Skeletal muscle tissue (tissue), 4 donors: Measurements from ENCODE around the gene ADAMTS17. TPM values are rescaled to one million over a fixed set of nuclear protein-coding genes. Genes with fewer than 3 reads are reported as not detected.

Source experiments
- H3K27ac ChIP-seq: one replicate; pipeline ENCODE4 v1.7.0; 2013; ENCODE audit warnings: mild to moderate bottlenecking, low read depth, low read length, inconsistent platforms
- H3K27me3 ChIP-seq, 3 donors: one replicate each; pipeline ENCODE4 v1.7.0; 2013; ENCODE audit warnings: low read length in 3 of 3; ENCODE audit not compliant: control insufficient read depth in 3 of 3, insufficient read depth in 3 of 3
- H3K36me3 ChIP-seq, 3 donors: one replicate each; pipeline ENCODE4 v1.7.0; 2013; ENCODE audit warnings: low read length in 3 of 3; ENCODE audit not compliant: control insufficient read depth in 3 of 3, insufficient read depth in 3 of 3
- H3K4me1 ChIP-seq, 3 donors: one replicate each; pipeline ENCODE4 v1.7.0; 2013; ENCODE audit warnings: low read length in 3 of 3, mild to moderate bottlenecking in 3 of 3; ENCODE audit not compliant: control insufficient read depth in 3 of 3, insufficient read depth in 3 of 3
- H3K4me3 ChIP-seq, 3 donors: one replicate each; pipeline ENCODE4 v1.7.0; 2013; ENCODE audit warnings: low read length in 3 of 3
- H3K9ac ChIP-seq, 3 donors: one replicate each; pipeline ENCODE4 v1.7.0; 2013; ENCODE audit warnings: low read length in 3 of 3, mild to moderate bottlenecking in 3 of 3, moderate library complexity in 2 of 3, low read depth in 1 of 3
- H3K9me3 ChIP-seq, 3 donors: one replicate each; pipeline ENCODE4 v1.7.0; 2013; ENCODE audit warnings: low read length in 3 of 3; ENCODE audit not compliant: control insufficient read depth in 3 of 3
- total RNA-seq: library from RNA; depleted of rRNA; stranded (reverse); fragments of >200 nt; gene quantifications from one replicate; pipeline ENCODE4 v1.2.3, GENCODE V29; 2014
- donor health status: Osteomylitis.

The ADAMTS17 gene
- total RNA-seq, 1 donor from 2014 or later, result 5.7 TPM

DNA sequence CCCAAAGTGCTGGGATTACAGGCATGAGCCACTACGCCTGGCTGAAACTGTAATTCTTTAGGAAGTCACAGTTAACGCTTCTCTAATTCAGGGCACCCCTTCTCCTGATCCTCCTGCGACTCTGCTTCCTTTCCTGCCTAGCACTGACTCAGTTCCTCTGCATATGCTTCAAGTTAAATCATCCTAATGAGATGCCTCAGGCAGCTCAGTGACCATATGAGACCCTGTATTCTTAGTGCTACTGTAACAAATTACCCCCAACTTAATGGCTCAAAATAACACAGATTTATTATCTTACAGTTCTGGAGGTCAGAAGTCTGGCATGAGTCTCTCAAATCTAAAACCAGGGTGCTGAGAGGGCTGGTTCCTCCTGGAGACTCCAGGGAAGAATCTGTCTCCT is 336.8 kb downstream of the ADAMTS17 start:
- Histone ChIP-seq H3K4me1 (no peaks in the 10 kb centered on the region), H3K36me3 (no peaks in the 10 kb centered on the region), H3K9ac (no peak overlapping the region), H3K9me3 (no peaks in the 10 kb centered on the region), H3K4me3 (no peak overlapping the region), H3K27ac (no peak overlapping the region), H3K27me3 (no peaks in the 10 kb centered on the region)

GRCh38 chr15:100002787-100003536 is 338.8 kb downstream of the ADAMTS17 start:
- Histone ChIP-seq H3K4me3 (no peak overlapping the region), H3K36me3 (no peaks in the 10 kb centered on the region), H3K9me3 (no peaks in the 10 kb centered on the region), H3K27ac (no peak overlapping the region), H3K4me1 (no peaks in the 10 kb centered on the region), H3K9ac (no peak overlapping the region), H3K27me3 (no peaks in the 10 kb centered on the region)

GRCh38 chr15:100002086-100002620 is 339.6 kb downstream of the ADAMTS17 start:
- Histone ChIP-seq H3K4me1 (no peaks in the 10 kb centered on the region), H3K27ac (no peak overlapping the region), H3K4me3 (no peak overlapping the region), H3K36me3 (peaks cover 0 to 2% (median 0%) of the 10 kb centered on the region in 3 donors), H3K9ac (no peak overlapping the region), H3K27me3 (no peaks in the 10 kb centered on the region), H3K9me3 (no peaks in the 10 kb centered on the region)

DNA sequence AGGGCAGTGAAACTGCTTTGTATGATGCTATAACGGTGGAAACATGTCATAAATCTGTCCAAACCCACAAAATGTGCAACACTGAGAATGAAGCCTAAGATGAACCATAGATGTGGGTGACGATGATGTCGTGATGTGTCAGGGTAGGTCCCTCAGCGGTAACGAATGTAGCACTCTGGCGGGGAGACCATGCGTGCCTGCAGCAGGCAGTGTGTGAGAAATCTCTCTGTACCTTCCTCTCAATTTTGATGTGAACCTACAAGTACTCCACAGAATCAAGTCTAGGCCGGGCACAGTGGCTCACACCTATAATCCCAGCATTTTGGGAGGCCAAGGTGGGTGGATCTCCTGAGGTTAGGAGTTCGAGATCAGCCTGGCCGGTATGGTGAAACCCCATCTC is 340.4 kb downstream of the ADAMTS17 start:
- H3K9me3 ChIP-seq, result no peaks in the 10 kb centered on the region
- no peaks in the 10 kb centered on the region for H3K27me3 ChIP-seq
- H3K27ac ChIP-seq, result no peak overlapping the region
- H3K4me1 ChIP-seq, result no peaks in the 10 kb centered on the region
- no peak overlapping the region for H3K4me3 ChIP-seq
- peaks cover 0 to 3% (median 0%) of the 10 kb centered on the region in 3 donors for H3K36me3 ChIP-seq
- no peak overlapping the region for H3K9ac ChIP-seq

- Histone ChIP-seq H3K27ac (no peak overlapping the region), H3K9me3 (no peaks in the 10 kb centered on the region), H3K27me3 (no peaks in the 10 kb centered on the region), H3K36me3 (peaks cover 0 to 3% (median 0%) of the 10 kb centered on the region in 3 donors), H3K9ac (no peak overlapping the region), H3K4me3 (no peak overlapping the region), H3K4me1 (no peaks in the 10 kb centered on the region)
Measured at GRCh38 chr15:99999282-100000070, 342.3 kb downstream of the ADAMTS17 start.

DNA sequence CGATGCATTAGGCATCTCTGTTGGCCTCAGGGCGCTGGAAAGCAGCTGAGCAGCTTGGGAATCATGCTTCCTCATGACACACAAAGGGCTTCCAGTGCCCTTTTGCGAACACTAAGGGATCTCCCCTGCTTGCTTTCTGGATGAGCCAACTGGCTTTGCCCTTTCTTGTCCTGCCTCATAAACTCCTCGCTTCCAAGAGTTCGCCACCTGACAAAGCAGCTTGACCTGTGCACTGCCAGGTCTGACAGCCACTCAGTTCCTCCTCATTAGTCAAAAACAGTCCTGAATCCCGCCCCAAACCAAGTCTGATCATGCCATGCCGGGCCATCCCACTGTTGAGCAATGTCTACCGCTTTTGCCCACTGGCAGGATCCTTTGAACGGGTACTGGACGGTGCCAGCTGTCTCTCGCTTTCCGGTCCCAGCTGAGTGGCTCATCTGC is 343.1 kb downstream of the ADAMTS17 start:
- Histone ChIP-seq H3K9ac (no peak overlapping the region), H3K27me3 (no peaks in the 10 kb centered on the region), H3K4me1 (no peaks in the 10 kb centered on the region), H3K4me3 (no peak overlapping the region), H3K27ac (no peak overlapping the region), H3K36me3 (peaks cover 0 to 3% (median 0%) of the 10 kb centered on the region in 3 donors), H3K9me3 (no peaks in the 10 kb centered on the region)

DNA sequence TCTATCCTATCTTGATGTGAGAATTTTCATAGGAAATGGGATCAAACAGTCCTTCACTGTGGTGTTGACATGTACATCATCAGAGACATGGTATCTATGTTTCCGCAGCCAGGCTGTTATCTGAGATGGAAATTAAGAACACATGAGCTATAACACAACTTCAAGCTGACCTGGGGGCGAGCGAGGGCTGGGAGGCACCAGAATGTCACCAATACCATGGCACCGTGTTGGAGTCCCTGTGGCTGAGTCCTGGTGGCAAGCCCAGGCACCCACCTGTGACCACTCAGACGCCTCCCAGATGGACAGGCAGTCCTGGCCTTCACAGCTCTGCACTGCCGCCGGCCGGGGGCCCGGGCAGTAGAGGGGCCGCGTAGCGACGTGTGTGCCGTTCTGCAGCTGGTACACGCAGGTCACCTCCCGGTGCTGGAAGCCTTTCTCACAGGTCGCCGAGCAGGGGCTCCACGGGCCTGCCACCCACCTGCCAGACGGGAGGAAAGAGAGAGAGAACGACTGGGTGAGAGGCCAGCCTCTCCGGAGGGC is 344.6 kb downstream of the ADAMTS17 start:
- H3K36me3 ChIP-seq, result peaks cover 0 to 9% (median 3%) of the 10 kb centered on the region in 3 donors
- no peak overlapping the region for H3K9ac ChIP-seq
- no peaks in the 10 kb centered on the region for H3K27me3 ChIP-seq
- H3K9me3 ChIP-seq, result no peaks in the 10 kb centered on the region
- no peak overlapping the region for H3K27ac ChIP-seq
- no peak overlapping the region for H3K4me3 ChIP-seq
- no peaks in the 10 kb centered on the region for H3K4me1 ChIP-seq

- Histone ChIP-seq H3K27me3 (no peaks in the 10 kb centered on the region), H3K4me3 (no peak overlapping the region)
Measured at GRCh38 chr15:99996660-99997059, 345.1 kb downstream of the ADAMTS17 start.

GRCh38 chr15:99995543-99995942 is 346.2 kb downstream of the ADAMTS17 start:
- H3K9me3 ChIP-seq, result no peaks in the 10 kb centered on the region
- H3K4me1 ChIP-seq, result no peaks in the 10 kb centered on the region
- H3K27me3 ChIP-seq, result no peaks in the 10 kb centered on the region
- peak overlapping the region in 1 of 3 donors; percentile 15 for H3K4me3 ChIP-seq
- no peak overlapping the region for H3K27ac ChIP-seq
- peaks cover 0 to 9% (median 3%) of the 10 kb centered on the region in 3 donors for H3K36me3 ChIP-seq
- H3K9ac ChIP-seq, result no peak overlapping the region

More at GRCh38 chr15:99996660-99997059, 345.1 kb downstream of the ADAMTS17 start:
- no peaks in the 10 kb centered on the region for H3K9me3 ChIP-seq
- H3K9ac ChIP-seq, result no peak overlapping the region
- no peaks in the 10 kb centered on the region for H3K4me1 ChIP-seq
- no peak overlapping the region for H3K27ac ChIP-seq
- peaks cover 0 to 9% (median 3%) of the 10 kb centered on the region in 3 donors for H3K36me3 ChIP-seq
